Measurements from ENCODE around the gene RADX.

The RADX gene

GRCh38 chrX:106710771-106711170 is 99.0 kb downstream of the RADX start:
- no peaks in the 10 kb centered on the region for H3K36me3 ChIP-seq (replicated peaks; ENCODE audit: insufficient read depth, low read length)
- no peak overlapping the region for H2AFZ ChIP-seq (ENCODE audit: low read length)
- no peak for DNase-seq
- TF ChIP-seq EZH2phosphoT487 (IDR thresholded peaks at IDR 0.05; ENCODE audit: low read length) (no peak), EZH2 (optimal IDR thresholded peaks at IDR 0.05; ENCODE audit: low read depth, low read length) (no peak)
- TF ChIP-seq, protein P1, sequence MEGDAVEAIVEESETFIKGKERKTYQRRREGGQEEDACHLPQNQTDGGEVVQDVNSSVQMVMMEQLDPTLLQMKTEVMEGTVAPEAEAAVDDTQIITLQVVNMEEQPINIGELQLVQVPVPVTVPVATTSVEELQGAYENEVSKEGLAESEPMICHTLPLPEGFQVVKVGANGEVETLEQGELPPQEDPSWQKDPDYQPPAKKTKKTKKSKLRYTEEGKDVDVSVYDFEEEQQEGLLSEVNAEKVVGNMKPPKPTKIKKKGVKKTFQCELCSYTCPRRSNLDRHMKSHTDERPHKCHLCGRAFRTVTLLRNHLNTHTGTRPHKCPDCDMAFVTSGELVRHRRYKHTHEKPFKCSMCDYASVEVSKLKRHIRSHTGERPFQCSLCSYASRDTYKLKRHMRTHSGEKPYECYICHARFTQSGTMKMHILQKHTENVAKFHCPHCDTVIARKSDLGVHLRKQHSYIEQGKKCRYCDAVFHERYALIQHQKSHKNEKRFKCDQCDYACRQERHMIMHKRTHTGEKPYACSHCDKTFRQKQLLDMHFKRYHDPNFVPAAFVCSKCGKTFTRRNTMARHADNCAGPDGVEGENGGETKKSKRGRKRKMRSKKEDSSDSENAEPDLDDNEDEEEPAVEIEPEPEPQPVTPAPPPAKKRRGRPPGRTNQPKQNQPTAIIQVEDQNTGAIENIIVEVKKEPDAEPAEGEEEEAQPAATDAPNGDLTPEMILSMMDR (IDR thresholded peaks at IDR 0.05; ENCODE audit: low read length): no peak
- H4K20me1 ChIP-seq (ENCODE audit: insufficient read depth, low read length): no peaks in the 10 kb centered on the region
- no peak overlapping the region for H3K9ac ChIP-seq (ENCODE audit: low read length)
- no peaks in the 10 kb centered on the region for H3K79me2 ChIP-seq (ENCODE audit: low read length)
- H3K9me3 ChIP-seq (replicated peaks; ENCODE audit: insufficient read depth, low read length): no peaks in the 10 kb centered on the region
- no peak overlapping the region for H3K27ac ChIP-seq (ENCODE audit: low read length)
- no peaks in the 10 kb centered on the region for H3K27me3 ChIP-seq (replicated peaks; ENCODE audit: insufficient read depth, low read length)
- H3K4me2 ChIP-seq (ENCODE audit: low read depth, low read length): no peak overlapping the region
- H3K4me3 ChIP-seq (ENCODE audit: low read length): no peak overlapping the region
- H3K4me1 ChIP-seq (ENCODE audit: low read length): no peaks in the 10 kb centered on the region
- H3F3A ChIP-seq (ENCODE audit: insufficient read depth, low read length): no peaks in the 10 kb centered on the region
- H3K9me2 ChIP-seq (replicated peaks; ENCODE audit: insufficient read depth, low read length): no peaks in the 10 kb centered on the region

DNA sequence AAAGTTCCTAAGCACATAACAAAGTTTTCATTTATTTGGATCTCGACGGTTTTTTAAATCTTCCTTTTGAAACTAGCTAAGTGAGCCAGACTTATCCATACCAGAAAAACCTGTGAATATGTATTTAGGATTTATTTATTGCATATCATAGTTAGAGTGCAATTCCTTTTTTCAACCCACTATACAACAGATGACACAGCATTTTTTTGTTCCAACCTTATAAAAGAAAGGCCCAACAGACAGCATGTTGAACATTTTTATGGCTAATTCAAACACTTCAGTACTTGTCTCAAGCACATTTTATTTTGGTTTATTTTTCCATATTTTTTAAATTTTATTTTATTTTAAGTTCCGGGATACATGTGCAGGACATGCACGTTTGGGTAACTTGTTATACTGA is 99.6 kb downstream of the RADX start:
- Histone ChIP-seq H3K4me1 (ENCODE audit: low read length) (no peaks in the 10 kb centered on the region), H3K4me3 (ENCODE audit: low read length) (no peak overlapping the region), H3K27me3 (replicated peaks; ENCODE audit: insufficient read depth, low read length) (no peaks in the 10 kb centered on the region), H3K36me3 (replicated peaks; ENCODE audit: insufficient read depth, low read length) (no peaks in the 10 kb centered on the region), H3K27ac (ENCODE audit: low read length) (no peak overlapping the region), H3K79me2 (ENCODE audit: low read length) (no peaks in the 10 kb centered on the region), H3K9me2 (replicated peaks; ENCODE audit: insufficient read depth, low read length) (no peaks in the 10 kb centered on the region), H3K9ac (ENCODE audit: low read length) (no peak overlapping the region), H2AFZ (ENCODE audit: low read length) (no peak overlapping the region), H3K9me3 (replicated peaks; ENCODE audit: insufficient read depth, low read length) (no peaks in the 10 kb centered on the region), H4K20me1 (ENCODE audit: insufficient read depth, low read length) (no peaks in the 10 kb centered on the region), H3K4me2 (ENCODE audit: low read depth, low read length) (no peak overlapping the region), H3F3A (ENCODE audit: insufficient read depth, low read length) (no peaks in the 10 kb centered on the region)
- DNase-seq: no peak
- TF ChIP-seq, protein P1 (IDR thresholded peaks at IDR 0.05; ENCODE audit: low read length): no peak
- TF ChIP-seq EZH2phosphoT487 (IDR thresholded peaks at IDR 0.05; ENCODE audit: low read length) (no peak), EZH2 (optimal IDR thresholded peaks at IDR 0.05; ENCODE audit: low read depth, low read length) (no peak)

DNA sequence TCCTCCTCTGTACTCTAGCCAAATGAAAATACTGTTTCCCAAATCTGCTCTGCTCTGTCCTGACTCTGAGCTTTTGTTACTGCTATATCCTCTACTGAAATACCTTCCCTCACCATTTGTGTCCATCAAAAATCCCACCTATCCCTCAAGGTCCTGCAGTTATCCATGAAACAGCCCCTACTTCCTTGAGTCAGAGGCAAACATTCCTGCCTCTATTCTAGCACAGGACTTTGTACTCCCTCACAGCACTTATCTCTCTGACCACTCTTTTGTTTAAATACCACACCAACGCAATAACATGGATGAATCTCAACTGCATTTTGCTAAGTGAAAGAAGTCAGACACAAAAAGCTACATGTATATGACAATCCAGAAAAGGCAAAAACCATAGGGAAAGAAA is 104.2 kb downstream of the RADX start:
- H3K4me3 ChIP-seq (ENCODE audit: low read length): no peak overlapping the region
- H3K9me2 ChIP-seq (replicated peaks; ENCODE audit: insufficient read depth, low read length): no peaks in the 10 kb centered on the region
- H3K27me3 ChIP-seq (replicated peaks; ENCODE audit: insufficient read depth, low read length): no peaks in the 10 kb centered on the region
- H3K79me2 ChIP-seq (ENCODE audit: low read length): no peaks in the 10 kb centered on the region
- H3K9me3 ChIP-seq (replicated peaks; ENCODE audit: insufficient read depth, low read length): no peaks in the 10 kb centered on the region
- no peaks in the 10 kb centered on the region for H3F3A ChIP-seq (ENCODE audit: insufficient read depth, low read length)
- no peaks in the 10 kb centered on the region for H3K4me1 ChIP-seq (ENCODE audit: low read length)
- no peak for TF ChIP-seq EZH2 (optimal IDR thresholded peaks at IDR 0.05; ENCODE audit: low read depth, low read length)
- TF ChIP-seq, protein P1 (IDR thresholded peaks at IDR 0.05; ENCODE audit: low read length): no peak
- no peak for TF ChIP-seq EZH2phosphoT487 (IDR thresholded peaks at IDR 0.05; ENCODE audit: low read length)
- H3K4me2 ChIP-seq (ENCODE audit: low read depth, low read length): no peak overlapping the region
- DNase-seq: no peak
- H3K27ac ChIP-seq (ENCODE audit: low read length): no peak overlapping the region
- no peak overlapping the region for H2AFZ ChIP-seq (ENCODE audit: low read length)
- no peaks in the 10 kb centered on the region for H4K20me1 ChIP-seq (ENCODE audit: insufficient read depth, low read length)
- no peaks in the 10 kb centered on the region for H3K36me3 ChIP-seq (replicated peaks; ENCODE audit: insufficient read depth, low read length)
- H3K9ac ChIP-seq (ENCODE audit: low read length): no peak overlapping the region
